K562 (cell line): ENCODE results near the gene SLC11A1. TPM values are rescaled to one million over a fixed set of nuclear protein-coding genes. Genes with fewer than 3 reads are reported as not detected.

ENCODE experiments used
- ATAC-seq: fragments of 200-7000 bp; cut with Tn5 transposase; 3 replicates; pipeline ENCODE4 v1.9.1; 2020; ENCODE audit warnings: moderate library complexity
- BruUV-seq: library from RNA; stranded (reverse); fragments of 400-500 nt; replicated peaks from 2 replicates; lab custom pipeline; 2021; lab: Mats Ljungman, UMichigan
- CTCF ChIA-PET: fragments of 300-600 bp; formaldehyde crosslinking; extraction: SDS; loops from one replicate; lab custom pipeline; 2021; ENCODE audit warnings: low intra/inter-chr PET ratio; lab: Yijun Ruan, JAX
- POLR2A ChIA-PET: fragments of 300-600, 350-650 bp; sonication (Branson Sonifier 250); formaldehyde crosslinking; extraction: SDS; loops from one replicate; lab custom pipeline; 2021; ENCODE audit warnings: antibody characterized with exemption, inconsistent platforms; lab: Yijun Ruan, JAX
- DNase-seq, 4 experiments: peaks; one replicate each; pipeline versions ENCODE4 v3.0.0 to v3.0.0-alpha.2; 2011 to 2018; ENCODE audit warnings: low spot score in 3 of 4, mixed read lengths in 3 of 4; ENCODE audit errors: extremely low read depth in 1 of 4
- FAIRE-seq: peaks from 2 replicates; lab custom pipeline; 2011; peaks lifted over from hg19 to GRCh38; lab: Jason Lieb, UNC
- H2AFZ ChIP-seq: 2 replicates; pipeline ENCODE4 v1.6.0; 2011; ENCODE audit warnings: low read depth, low read length, control low read depth, inconsistent platforms
- H3K27ac ChIP-seq: fragments of 200-600 bp; 3 replicates; pipeline ENCODE4 v1.8.0; 2011; ENCODE audit warnings: low read depth, mild to moderate bottlenecking, control low read depth, inconsistent platforms, low read length, moderate library complexity, mixed read lengths; ENCODE audit errors: extremely low read depth
- H3K27me3 ChIP-seq, 2 experiments: fragments of 300-600 bp in 1 of 2; 2 replicates in 1 of 2; 3 replicates in 1 of 2; pipeline versions ENCODE4 v1.6.0 to v1.8.0; 2011; ENCODE audit warnings: inconsistent platforms in 2 of 2, low read length in 2 of 2, mild to moderate bottlenecking in 1 of 2, mixed read lengths in 1 of 2, moderate library complexity in 1 of 2; ENCODE audit not compliant: control insufficient read depth in 2 of 2, insufficient read depth in 2 of 2
- H3K36me3 ChIP-seq: fragments of 300-600 bp; 3 replicates; pipeline ENCODE4 v1.8.0; 2011; ENCODE audit warnings: mild to moderate bottlenecking, low read length, inconsistent platforms; ENCODE audit not compliant: control insufficient read depth, insufficient read depth
- H3K4me1 ChIP-seq, 2 experiments: fragments of 200-600 bp in 1 of 2; replicated peaks in 1 of 2; 2 replicates in 1 of 2; 3 replicates in 1 of 2; pipeline versions ENCODE4 v1.5.1 to v1.8.0; 2011; ENCODE audit warnings: inconsistent platforms in 2 of 2, low read length in 2 of 2, mild to moderate bottlenecking in 1 of 2, mixed read lengths in 1 of 2, moderate library complexity in 1 of 2; ENCODE audit not compliant: control insufficient read depth in 2 of 2, insufficient read depth in 2 of 2
- H3K4me2 ChIP-seq: 2 replicates; pipeline ENCODE4 v1.6.1; 2011; ENCODE audit warnings: low read length, control low read depth, inconsistent platforms, mixed read lengths; ENCODE audit not compliant: insufficient read depth
- H3K4me3 ChIP-seq: fragments of 200-600 bp; sonication (generic), shearing (Covaris generic); 2 replicates; pipeline ENCODE4 v1.5.1; 2016; ENCODE audit warnings: control low read depth, inconsistent platforms
- H3K79me2 ChIP-seq: fragments of 200-600 bp; 3 replicates; pipeline ENCODE4 v1.8.0; 2011; ENCODE audit warnings: low read length, inconsistent platforms; ENCODE audit not compliant: control insufficient read depth, insufficient read depth
- H3K9ac ChIP-seq, 2 experiments: 2 replicates each; pipeline versions ENCODE4 v1.6.0 to v1.6.1; 2011; ENCODE audit warnings: low read depth in 2 of 2, low read length in 2 of 2, control low read depth in 1 of 2, inconsistent platforms in 1 of 2, mild to moderate bottlenecking in 1 of 2, mixed read lengths in 1 of 2; ENCODE audit not compliant: insufficient read depth in 1 of 2
- H3K9me1 ChIP-seq: one replicate; pipeline ENCODE4 v1.6.0; 2011; ENCODE audit warnings: inconsistent platforms, mild to moderate bottlenecking, low read length, moderate library complexity; ENCODE audit not compliant: control insufficient read depth, insufficient read depth
- H3K9me3 ChIP-seq: replicated peaks from 2 replicates; pipeline ENCODE4 v1.5.1; 2011; ENCODE audit warnings: low read depth, low read length, inconsistent platforms; ENCODE audit not compliant: control insufficient read depth, insufficient read depth
- H4K20me1 ChIP-seq: replicated peaks from 2 replicates; pipeline ENCODE4 v1.6.1; 2011; ENCODE audit warnings: low read length, inconsistent platforms, mixed read lengths; ENCODE audit not compliant: control insufficient read depth, insufficient read depth
- AFF1 ChIP-seq, 2 experiments: fragments of 450-650 bp; IDR thresholded peaks; 2 replicates each; pipeline ENCODE4 v1.6.1; 2018; ENCODE audit warnings: mild to moderate bottlenecking in 2 of 2, low read depth in 1 of 2; ENCODE audit not compliant: partially characterized antibody in 2 of 2
- DDX20 ChIP-seq: fragments of 450-650 bp; IDR thresholded peaks from 2 replicates; pipeline ENCODE4 v1.6.1; 2016; ENCODE audit warnings: missing genetic modification characterization, low read depth, mild to moderate bottlenecking, missing compliant biosample characterization, moderate library complexity
- FOXA3 ChIP-seq, 2 experiments: fragments of 450-650 bp in 1 of 2; sonication (generic) in 1 of 2; formaldehyde crosslinking; IDR thresholded peaks in 1 of 2; conservative IDR thresholded peaks in 1 of 2; 2 replicates each; pipeline versions ENCODE4 v1.4.0 to v1.8.0; 2020 to 2022; ENCODE audit warnings: mild to moderate bottlenecking in 2 of 2, missing genetic modification reagents in 1 of 2
- MCM3 ChIP-seq: fragments of 450-650 bp; IDR thresholded peaks from 2 replicates; pipeline ENCODE4 v1.6.1; 2016
- SNRNP70 ChIP-seq: fragments of 200-400 bp; formaldehyde crosslinking; optimal IDR thresholded peaks from 2 replicates; pipeline ENCODE3; 2017; ENCODE audit warnings: low read depth, low read length
- ZBTB17 ChIP-seq: fragments of 450-650 bp; formaldehyde crosslinking; IDR thresholded peaks from 2 replicates; pipeline ENCODE4 v1.4.0; 2020; ENCODE audit warnings: mild to moderate bottlenecking
- ZNF436 ChIP-seq: fragments of 250-450, 450-650 bp; sonication (Bioruptor Pico); formaldehyde crosslinking; IDR thresholded peaks from 2 replicates; pipeline ENCODE4 v1.7.0; 2020; ENCODE audit warnings: mild to moderate bottlenecking
- ZNF717 ChIP-seq: fragments of 250-450 bp; sonication (Bioruptor Pico); IDR thresholded peaks from 2 replicates; pipeline ENCODE4 v1.5.0; 2021
- WGBS: fragments of 100-300 bp; shearing (Covaris generic); methylation state at CpG from one replicate; pipeline ENCODE4 v1.1.6; 2016; ENCODE audit warnings: low coverage, mixed read lengths; ENCODE audit not compliant: insufficient coverage; ENCODE audit errors: missing lambda C conversion rate; 5-methylcytosine and 5-hydroxymethylcytosine counted together
- in situ Hi-C: fragments of 300-500 bp; cut with MboI; formaldehyde crosslinking; loops from 4 replicates; pipeline ENCODE4 v1.15.0; 2018; ENCODE audit warnings: inconsistent platforms, mixed read lengths
- intact Hi-C: fragments of 100-400 bp; cut with micrococcal nuclease; formaldehyde crosslinking; loops from 2 replicates; pipeline ENCODE4 v1.14.2; 2022
- polyA plus RNA-seq, 8 experiments: library from polyadenylated mRNA; depleted of rRNA in 4 of 8; stranded (reverse) in 5 of 8; unstranded in 3 of 8; fragments of >200 nt; fragmentation: Nextera tagmentation in 2 of 8; fragmentation: Illumina TruSeq in 1 of 8; extraction: Ambion mirVana in 2 of 8; extraction: Trizol in 1 of 8; gene quantifications; 2 replicates each; pipeline versions ENCODE4 v1.2.1 to v1.2.3, GENCODE V29; 2011 to 2014; ENCODE audit warnings: inconsistent platforms in 1 of 8, missing spikeins in 1 of 8
- total RNA-seq, 7 experiments: library from RNA; depleted of rRNA in 6 of 7; stranded (reverse); fragments of >200 nt in 6 of 7; fragmentation: Illumina TruSeq in 2 of 7; extraction: Trizol in 2 of 7; gene quantifications; 2 replicates each; pipeline versions ENCODE4 v1.2.1 to v1.2.3, GENCODE V29; 2011 to 2021; ENCODE audit warnings: low replicate concordance in 1 of 7

SLC11A1 gene
- total and polyA plus RNA-seq, 9 of the 15 experiments (the other 6 are each of a cell fraction or from before 2014, with no cell fraction given) = 0.35 to 1.6 (median 0.65) TPM

GRCh38 chr2:218344090-218344754 lies 37.9 kb upstream of the SLC11A1 start:
- POLR2A ChIA-PET = interaction anchor here (1.1 kb wide), 1 partner anchor 15 kb away, joined by 3 read pairs; no protein-coding TSS in a partner anchor

More at GRCh38 chr2:218344090-218344754, 37.9 kb upstream of the SLC11A1 start:
- H2AFZ ChIP-seq = no peak overlapping the region
- no peak for DNase-seq
- no peak for FAIRE-seq
- no peaks in the 10 kb centered on the region for H3K9me1 ChIP-seq
- H3K79me2 ChIP-seq = no peaks in the 10 kb centered on the region
- intact Hi-C loops = no loop called here
- in situ Hi-C loops = no loop called here
- H3K9me3 ChIP-seq = no peaks in the 10 kb centered on the region
- no peak overlapping the region for H3K4me3 ChIP-seq
- WGBS = 73% methylated on average over 5 of the region's 12 CpGs
- H3K27ac ChIP-seq = no peak overlapping the region
- TF ChIP-seq DDX20 (tag) (no peak), ZNF717 (no peak), ZBTB17 (CRISPR knock-in tag) (no peak), ZNF436 (CRISPR knock-in tag) (no peak), SNRNP70 (no peak), MCM3 (no peak), FOXA3 (CRISPR knock-in tag; conservative IDR thresholded peaks at IDR 0.05 in 1 of 2, IDR thresholded peaks at IDR 0.05 in 1 of 2) (no peak), AFF1 (IDR thresholded peaks at IDR 0.05; ENCODE audit: low read depth in 1 of 2, partially characterized antibody in 2 of 2) (no peak)
- no TSS peak for BruUV-seq
- no peaks in the 10 kb centered on the region for H4K20me1 ChIP-seq
- no peak overlapping the region; a peak in 2 of 4 replicates for H3K9ac ChIP-seq
- no peak for ATAC-seq
- H3K4me1 ChIP-seq = peaks cover 0 to 8% of the 10 kb centered on the region in 2 experiments; a peak in 3 of 5 replicates
- CTCF ChIA-PET = no interaction called here
- no peaks in the 10 kb centered on the region for H3K27me3 ChIP-seq
- H3K4me2 ChIP-seq = no peak overlapping the region
- H3K36me3 ChIP-seq = peaks cover 16% of the 10 kb centered on the region; the same call in 1 of the 3 replicates
